ENCODE data around the gene TXN. TPM values are rescaled to one million over a fixed set of nuclear protein-coding genes. Genes with fewer than 3 reads are reported as not detected.

Gene TXN
- total RNA-seq, 4 donors from 2014 or later = 126 to 214 (median 154) TPM

GRCh38 chr9:110282739-110283081 is 26.4 kb upstream of the TXN start:
- no peaks in the 10 kb centered on the region for H3K9me3 ChIP-seq
- no peak for TF ChIP-seq POLR2A (IDR thresholded peaks at IDR 0.05)
- no peak for TF ChIP-seq POLR2AphosphoS5 (IDR thresholded peaks at IDR 0.05)
- no peak for TF ChIP-seq EP300 (IDR thresholded peaks at IDR 0.05)
- no peak for TF ChIP-seq CTCF (IDR thresholded peaks at IDR 0.05)
- H3K36me3 ChIP-seq = no peaks in the 10 kb centered on the region
- peaks cover 20% of the 10 kb centered on the region for H3K4me1 ChIP-seq
- DNase-seq (ENCODE audit: low spot score in 2 of 2) = no peak
- WGBS = 88% methylated on average over 6 of the region's 6 CpGs
- no peak overlapping the region for H3K4me3 ChIP-seq
- no peak overlapping the region for H3K27ac ChIP-seq
- no peaks in the 10 kb centered on the region for H3K27me3 ChIP-seq

GRCh38 chr9:110282018-110282738 is 25.9 kb upstream of the TXN start:
- Histone ChIP-seq H3K9me3 (no peaks in the 10 kb centered on the region), H3K27me3 (no peaks in the 10 kb centered on the region), H3K27ac (no peak overlapping the region), H3K36me3 (no peaks in the 10 kb centered on the region), H3K4me3 (no peak overlapping the region), H3K4me1 (peaks cover 24% of the 10 kb centered on the region)
- no peak for DNase-seq (ENCODE audit: low spot score in 2 of 2)
- TF ChIP-seq POLR2A (IDR thresholded peaks at IDR 0.05) (no peak), CTCF (IDR thresholded peaks at IDR 0.05) (no peak), EP300 (IDR thresholded peaks at IDR 0.05) (no peak), POLR2AphosphoS5 (IDR thresholded peaks at IDR 0.05) (no peak)
- 68% methylated on average over 4 of the region's 4 CpGs for WGBS

GRCh38 chr9:110278080-110278707 is 21.9 kb upstream of the TXN start:
- no peaks in the 10 kb centered on the region for H3K9me3 ChIP-seq
- 71% methylated on average over 3 of the region's 3 CpGs for WGBS
- no peak for DNase-seq (ENCODE audit: low spot score in 2 of 2)
- H3K36me3 ChIP-seq = no peaks in the 10 kb centered on the region
- H3K27me3 ChIP-seq = no peaks in the 10 kb centered on the region
- no peak for TF ChIP-seq POLR2A (IDR thresholded peaks at IDR 0.05)
- no peak for TF ChIP-seq EP300 (IDR thresholded peaks at IDR 0.05)
- no peak for TF ChIP-seq CTCF (IDR thresholded peaks at IDR 0.05)
- TF ChIP-seq POLR2AphosphoS5 (IDR thresholded peaks at IDR 0.05) = no peak
- H3K4me1 ChIP-seq = peaks cover 18% of the 10 kb centered on the region
- no peak overlapping the region for H3K27ac ChIP-seq
- no peak overlapping the region for H3K4me3 ChIP-seq

GRCh38 chr9:110276781-110277180 is 20.5 kb upstream of the TXN start:
- H3K4me1 ChIP-seq = peaks cover 7% of the 10 kb centered on the region
- H3K4me3 ChIP-seq = no peak overlapping the region
- WGBS = 37% methylated on average over 3 of the region's 3 CpGs
- H3K27ac ChIP-seq = no peak overlapping the region
- DNase-seq (ENCODE audit: low spot score in 2 of 2) = no peak
- no peaks in the 10 kb centered on the region for H3K36me3 ChIP-seq
- H3K27me3 ChIP-seq = no peaks in the 10 kb centered on the region
- H3K9me3 ChIP-seq = no peaks in the 10 kb centered on the region
- TF ChIP-seq CTCF (IDR thresholded peaks at IDR 0.05) = no peak
- no peak for TF ChIP-seq POLR2AphosphoS5 (IDR thresholded peaks at IDR 0.05)
- no peak for TF ChIP-seq EP300 (IDR thresholded peaks at IDR 0.05)
- TF ChIP-seq POLR2A (IDR thresholded peaks at IDR 0.05) = no peak

GRCh38 chr9:110270211-110270995 is 14.1 kb upstream of the TXN start:
- no peaks in the 10 kb centered on the region for H3K4me1 ChIP-seq
- no peaks in the 10 kb centered on the region for H3K27me3 ChIP-seq
- no peaks in the 10 kb centered on the region for H3K9me3 ChIP-seq
- H3K4me3 ChIP-seq = no peak overlapping the region
- no peak for TF ChIP-seq POLR2A (IDR thresholded peaks at IDR 0.05)
- no peak for TF ChIP-seq CTCF (IDR thresholded peaks at IDR 0.05)
- TF ChIP-seq EP300 (IDR thresholded peaks at IDR 0.05) = no peak
- no peaks in the 10 kb centered on the region for H3K36me3 ChIP-seq
- WGBS = 85% methylated on average over 3 of the region's 3 CpGs
- H3K27ac ChIP-seq = no peak overlapping the region
- DNase-seq (ENCODE audit: low spot score in 2 of 2) = no peak
